Left forelimb (tissue), 1 donor: ENCODE measurements around the gene KIFC3.
"Not testable (repeated sequence)": the region's sequence is repeated elsewhere in the genome, so short reads cannot be mapped to it uniquely, and the experiment has no call there.

ENCODE experiments used
- DNase-seq: peaks from one replicate; pipeline ENCODE4 v3.0.0-alpha.2; 2018; ENCODE audit warnings: low spot score

KIFC3 gene

GRCh38 chr16:57752581-57753447 lies 49.5 kb downstream of the KIFC3 start:
- DNase-seq: no peak

GRCh38 chr16:57752203-57752580 lies 50.1 kb downstream of the KIFC3 start:
- DNase-seq: no peak

- DNase-seq: no peak
These were observed 50.6 kb downstream of the KIFC3 start for GRCh38 chr16:57751539-57752202.

- DNase-seq: no peak
These were observed 51.3 kb downstream of the KIFC3 start for GRCh38 chr16:57750796-57751538.

- no peak for DNase-seq
These were observed 52.3 kb downstream of the KIFC3 start for GRCh38 chr16:57749856-57750452.

GRCh38 chr16:57749101-57749692 lies 53.1 kb downstream of the KIFC3 start:
- no peak for DNase-seq

GRCh38 chr16:57748596-57748995 lies 53.7 kb downstream of the KIFC3 start:
- no peak for DNase-seq

GRCh38 chr16:57747996-57748395 lies 54.3 kb downstream of the KIFC3 start:
- DNase-seq: no peak

GRCh38 chr16:57747496-57747895 lies 54.8 kb downstream of the KIFC3 start:
- DNase-seq: no peak

- DNase-seq: no peak
These were observed 55.2 kb downstream of the KIFC3 start for GRCh38 chr16:57747091-57747490.

GRCh38 chr16:57746316-57746715 lies 56.0 kb downstream of the KIFC3 start:
- not testable (repeated sequence) for DNase-seq

- DNase-seq: no peak
These were observed 56.5 kb downstream of the KIFC3 start for GRCh38 chr16:57745768-57746167.

GRCh38 chr16:57744642-57744903 lies 57.7 kb downstream of the KIFC3 start:
- DNase-seq: no peak

- no peak for DNase-seq
These were observed 58.2 kb downstream of the KIFC3 start for GRCh38 chr16:57743886-57744641.

- DNase-seq: no peak
These were observed 58.8 kb downstream of the KIFC3 start for GRCh38 chr16:57743458-57743857.

GRCh38 chr16:57742543-57742942 lies 59.7 kb downstream of the KIFC3 start:
- no peak for DNase-seq

GRCh38 chr16:57741660-57742191 lies 60.6 kb downstream of the KIFC3 start:
- DNase-seq: no peak

GRCh38 chr16:57740423-57741071 lies 61.7 kb downstream of the KIFC3 start:
- no peak for DNase-seq

GRCh38 chr16:57739756-57740422 lies 62.4 kb downstream of the KIFC3 start:
- no peak for DNase-seq

GRCh38 chr16:57738844-57739243 lies 63.4 kb downstream of the KIFC3 start:
- no peak for DNase-seq
